ENCODE measurements around the gene RASA3. TPM values are rescaled to one million over a fixed set of nuclear protein-coding genes. Genes with fewer than 3 reads are reported as not detected.

RASA3 gene
- total and polyA plus RNA-seq, 10 of the 15 experiments (the other 5 are each of a cell fraction or from before 2014, with no cell fraction given): 0.79 to 33.9 (median 17.6) TPM

GRCh38 chr13:114031631-114032030, 100.8 kb downstream of the RASA3 start:
- Histone ChIP-seq H3K9me3 (replicated peaks; ENCODE audit: control insufficient read depth, insufficient read depth, low read length) (no peaks in the 10 kb centered on the region; the same call in 2 of the 3 replicates), H4K20me1 (ENCODE audit: control insufficient read depth, insufficient read depth) (no peaks in the 10 kb centered on the region), H3K27me3 (replicated peaks in 1 of 2; ENCODE audit: control insufficient read depth in 2 of 2, insufficient read depth in 2 of 2, low read length in 1 of 2) (no peaks in the 10 kb centered on the region), H3K9ac (ENCODE audit: control insufficient read depth, insufficient read depth, low read length) (no peak overlapping the region), H3K79me2 (ENCODE audit: control insufficient read depth, insufficient read depth, low read length) (no peaks in the 10 kb centered on the region; the same call in 1 of the 2 replicates), H3K36me3 (ENCODE audit: control insufficient read depth in 2 of 2, insufficient read depth in 2 of 2, low read length in 1 of 2) (peaks cover 7 to 23% of the 10 kb centered on the region in 2 experiments), H3K4me3 (no peak overlapping the region), H3K4me1 (ENCODE audit: control insufficient read depth, insufficient read depth, low read length) (peaks cover 15% of the 10 kb centered on the region), H2AFZ (ENCODE audit: control insufficient read depth, low read depth, low read length) (no peak overlapping the region), H3K27ac (ENCODE audit: control insufficient read depth, insufficient read depth) (no peak overlapping the region), H3K4me2 (ENCODE audit: control insufficient read depth, insufficient read depth) (no peak overlapping the region)
- WGBS (ENCODE audit: insufficient coverage, insufficient replicate concordance, low lambda C conversion rate, missing lambda C conversion rate): 81% methylated on average over 14 of the region's 14 CpGs
- TF ChIP-seq SMARCA5 (IDR thresholded peaks at IDR 0.05) (no peak), IRF5 (IDR thresholded peaks at IDR 0.05; ENCODE audit: borderline replicate concordance) (no peak), EZH2 (IDR thresholded peaks at IDR 0.05; ENCODE audit: borderline replicate concordance, control insufficient read depth, low read depth, low read length) (no peak), FOXK2 (IDR thresholded peaks at IDR 0.05) (no peak), ZNF207 (IDR thresholded peaks at IDR 0.05; ENCODE audit: borderline replicate concordance) (no peak), NRF1 (conservative IDR thresholded peaks at IDR 0.05; ENCODE audit: low read depth, low read length) (no peak), ELK1 (IDR thresholded peaks at IDR 0.05; ENCODE audit: low read depth, low read length) (no peak), BCLAF1 (IDR thresholded peaks at IDR 0.05) (no peak), BCL3 (IDR thresholded peaks at IDR 0.05; ENCODE audit: borderline replicate concordance, insufficient read depth, low read depth, low read length, poor library complexity, severe bottlenecking) (no peak), YY1 (IDR thresholded peaks at IDR 0.05; ENCODE audit: low read depth, low read length) (no peak), ASH2L (IDR thresholded peaks at IDR 0.05; ENCODE audit: borderline replicate concordance, low read depth) (no peak)
- intact Hi-C loops (cut with micrococcal nuclease; ENCODE audit: unreplicated experiment): no loop called here
- in situ Hi-C loops (cut with MboI): no loop called here
- POLR2A ChIA-PET: no interaction called here
- RAD21 ChIA-PET (ENCODE audit: unreplicated experiment): interaction anchor here (0.5 kb wide), 1 partner anchor 14 kb away, joined by 3 read pairs; no protein-coding TSS in a partner anchor
- SMC1A ChIA-PET (ENCODE audit: uncharacterized antibody, unreplicated experiment): no interaction called here
- CTCF ChIA-PET: no interaction called here
- DNase-seq (ENCODE audit: low read depth, low spot score): no peak
- no peak for FAIRE-seq
- no TSS peak for BruUV-seq (replicated peaks)
- ATAC-seq: no peak

Data from GM12878 (cell line).